AG04450 (cell line): Measurements from ENCODE around the gene ABR. TPM values are rescaled to one million over a fixed set of nuclear protein-coding genes. Genes with fewer than 3 reads are reported as not detected.
"Not testable (repeated sequence)": the region's sequence is repeated elsewhere in the genome, so short reads cannot be mapped to it uniquely, and the experiment has no call there.

Experiments used
- CTCF ChIA-PET: fragments of 300-600, 350-600 bp; formaldehyde crosslinking; extraction: SDS; loops from one replicate; lab custom pipeline; 2022; ENCODE audit warnings: antibody characterized with exemption, inconsistent platforms; lab: Charles Lee
- POLR2A ChIA-PET: fragments of 350-600 bp; formaldehyde crosslinking; extraction: SDS; loops from one replicate; lab custom pipeline; 2021; ENCODE audit warnings: antibody characterized with exemption, inconsistent platforms; lab: Yijun Ruan, JAX
- DNase-seq: peaks from one replicate; pipeline ENCODE4 v3.0.0-alpha.2; 2011; ENCODE audit warnings: low read depth, low spot score
- H3K27ac ChIP-seq: one replicate; pipeline ENCODE4 v1.5.1; 2012; ENCODE audit warnings: low read depth, low read length, control low read depth
- H3K27me3 ChIP-seq: one replicate; pipeline ENCODE4 v1.6.0; 2012; ENCODE audit warnings: low read length; ENCODE audit not compliant: control insufficient read depth, insufficient read depth
- H3K4me3 ChIP-seq: 2 replicates; pipeline ENCODE4 v1.5.1; 2011; ENCODE audit warnings: mild to moderate bottlenecking, low read depth, low read length, control low read depth
- H3K9me3 ChIP-seq: 2 replicates; pipeline ENCODE4 v1.5.1; 2012; ENCODE audit warnings: low read length; ENCODE audit not compliant: control insufficient read depth, insufficient read depth
- CTCF ChIP-seq: IDR thresholded peaks from 2 replicates; pipeline ENCODE4 v1.5.1; 2011; ENCODE audit warnings: low read depth, low read length, control low read depth, inconsistent platforms
- polyA plus RNA-seq: library from polyadenylated mRNA; depleted of rRNA; stranded (reverse); fragments of >200 nt; gene quantifications from 2 replicates; pipeline ENCODE4 v1.2.3, GENCODE V29; 2011

ABR gene
- polyA plus RNA-seq, 1 experiment, result 64.3 TPM

GRCh38 chr17:1124896-1125787 lies 54.6 kb downstream of the ABR start:
- ChIA-PET CTCF (interaction anchor here (1.6 to 5.7 kb wide), 2 partner anchors 63 kb away, joined by 5 to 111 read pairs; no protein-coding TSS in a partner anchor), POLR2A (interaction anchor here (1.5 kb wide), 1 partner anchor 13 kb away, joined by 3 read pairs; no protein-coding TSS in a partner anchor)
- Histone ChIP-seq H3K27ac (no peak overlapping the region), H3K27me3 (no peaks in the 10 kb centered on the region), H3K4me3 (no peak overlapping the region), H3K9me3 (peaks cover 9% of the 10 kb centered on the region)
- no peak for TF ChIP-seq CTCF
- DNase-seq, result no peak

GRCh38 chr17:1123921-1124715 lies 55.7 kb downstream of the ABR start:
- TF ChIP-seq CTCF, result no peak
- peaks cover 6% of the 10 kb centered on the region for H3K9me3 ChIP-seq
- no peak overlapping the region for H3K27ac ChIP-seq
- DNase-seq, result no peak
- ChIA-PET POLR2A (interaction anchor here (1.5 kb wide), 1 partner anchor 14 kb away, joined by 3 read pairs; no protein-coding TSS in a partner anchor), CTCF (interaction anchor here (0.6 to 5.7 kb wide), 3 partner anchors 60 to 68 kb away, joined by 3 to 111 read pairs (median 11); no protein-coding TSS in a partner anchor)
- H3K4me3 ChIP-seq, result no peak overlapping the region
- no peaks in the 10 kb centered on the region for H3K27me3 ChIP-seq

GRCh38 chr17:1123393-1123831 lies 56.4 kb downstream of the ABR start:
- no peak for TF ChIP-seq CTCF
- H3K27ac ChIP-seq, result no peak overlapping the region
- H3K27me3 ChIP-seq, result no peaks in the 10 kb centered on the region
- ChIA-PET POLR2A (no interaction called here), CTCF (interaction anchor here (0.6 to 5.7 kb wide), 5 partner anchors 21 to 69 kb away, joined by 3 to 111 read pairs (median 11); no protein-coding TSS in a partner anchor)
- H3K9me3 ChIP-seq, result no peaks in the 10 kb centered on the region
- H3K4me3 ChIP-seq, result no peak overlapping the region
- no peak for DNase-seq

- peak; percentile 23 for DNase-seq
- H3K9me3 ChIP-seq, result no peaks in the 10 kb centered on the region
- H3K27me3 ChIP-seq, result no peaks in the 10 kb centered on the region
- H3K27ac ChIP-seq, result no peak overlapping the region
- TF ChIP-seq CTCF, result peak; percentile 92
- ChIA-PET POLR2A (no interaction called here), CTCF (interaction anchor here (0.7 to 5.7 kb wide), 23 partner anchors 8 to 137 kb away, joined by 3 to 111 read pairs (median 5); no protein-coding TSS in a partner anchor)
- H3K4me3 ChIP-seq, result no peak overlapping the region
Observed at GRCh38 chr17:1122533-1123392, 57.0 kb downstream of the ABR start.

- CTCF ChIA-PET, result interaction anchor here (1.6 to 5.7 kb wide), 4 partner anchors 19 to 67 kb away, joined by 4 to 111 read pairs (median 15); no protein-coding TSS in a partner anchor
- DNase-seq, H3K9me3 ChIP-seq, POLR2A ChIA-PET, H3K27me3 ChIP-seq, H3K27ac ChIP-seq, H3K4me3 ChIP-seq: not testable (repeated sequence)
Observed at GRCh38 chr17:1121442-1121817, 58.4 kb downstream of the ABR start.
